Upper lobe of left lung (tissue), 6 donors: ENCODE data around the gene MPHOSPH9. TPM values are rescaled to one million over a fixed set of nuclear protein-coding genes. Genes with fewer than 3 reads are reported as not detected.

ENCODE experiments used
- ATAC-seq, 2 donors: fragments of 200-7000 bp; cut with Tn5 transposase; one replicate each; pipeline ENCODE4 v1.9.1; 2022; ENCODE audit warnings: mild to moderate bottlenecking in 2 of 2, moderate library complexity in 2 of 2; ENCODE audit not compliant: low FRiP score in 2 of 2
- DNase-seq, 2 donors: peaks; one replicate each; pipeline ENCODE4 v3.0.0-alpha.2; 2019 to 2020
- H3K27ac ChIP-seq, 4 donors: fragments of 200-600 bp; sonication (generic); one replicate each; pipeline ENCODE4 v1.5.1; 2016 to 2019
- H3K27me3 ChIP-seq, 4 donors: fragments of 200-600 bp; sonication (generic); one replicate each; pipeline ENCODE4 v1.5.1; 2017 to 2019
- H3K36me3 ChIP-seq, 4 donors: fragments of 200-600 bp; sonication (generic); one replicate each; pipeline ENCODE4 v1.5.1; 2016 to 2019
- H3K4me1 ChIP-seq, 4 donors: fragments of 200-600 bp; sonication (generic); one replicate each; pipeline ENCODE4 v1.5.1; 2018 to 2019
- H3K4me3 ChIP-seq, 4 donors: fragments of 200-600 bp; sonication (generic); one replicate each; pipeline ENCODE4 v1.5.1; 2017 to 2019; ENCODE audit warnings: mild to moderate bottlenecking in 2 of 4, moderate library complexity in 1 of 4
- H3K9me3 ChIP-seq, 4 donors: fragments of 200-600 bp; sonication (generic); one replicate each; pipeline ENCODE4 v1.5.1; 2018 to 2019
- CTCF ChIP-seq, 6 experiments: fragments of 450-650 bp in 4 of 6; fragments of 200-600 bp in 2 of 6; sonication (generic) in 2 of 6; IDR thresholded peaks; one replicate each; pipeline ENCODE4 v1.5.1; 2016 to 2019; ENCODE audit warnings: antibody characterized with exemption in 6 of 6
- EP300 ChIP-seq, 4 donors: sonication (generic); formaldehyde crosslinking; IDR thresholded peaks; one replicate each; pipeline ENCODE4 v1.5.1; 2017; ENCODE audit warnings: antibody characterized with exemption in 4 of 4, control low read depth in 2 of 4
- POLR2A ChIP-seq, 4 donors: fragments of 450-650 bp; IDR thresholded peaks; one replicate each; pipeline ENCODE4 v1.5.1; 2016 to 2017; ENCODE audit warnings: antibody characterized with exemption in 4 of 4, mild to moderate bottlenecking in 2 of 4
- POLR2AphosphoS5 ChIP-seq, 2 donors: sonication (generic); formaldehyde crosslinking; IDR thresholded peaks; one replicate each; pipeline ENCODE4 v1.5.1; 2017; ENCODE audit warnings: antibody characterized with exemption in 2 of 2
- WGBS, 2 donors: methylation state at CpG; one replicate each; pipeline ENCODE4 v1.1.5; 2017 to 2018; 5-methylcytosine and 5-hydroxymethylcytosine counted together
- total RNA-seq, 6 donors: library from RNA; depleted of rRNA in 4 of 6; stranded (reverse); fragments of >200 nt in 4 of 6; gene quantifications; one replicate each; pipeline versions ENCODE4 v1.1.0 to v1.2.1, GENCODE V29; 2016 to 2021
- donor health status: DM: no; HTN: no; CAD: no; lungs with moderate emphysema.
- donor health status: DM: no; HTN: yes; CAD: no; lungs with severe emphysema.

The MPHOSPH9 gene
- total RNA-seq, 6 donors from 2014 or later: 12.6 to 82.8 (median 17.6) TPM

GRCh38 chr12:123199936-123200335 is 33.0 kb downstream of the MPHOSPH9 start:
- ATAC-seq: no peak
- H3K27me3 ChIP-seq: no peaks in the 10 kb centered on the region
- peaks cover 0 to 30% (median 9%) of the 10 kb centered on the region in 4 donors for H3K36me3 ChIP-seq
- H3K4me3 ChIP-seq: no peak overlapping the region
- DNase-seq: no peak
- no peak overlapping the region for H3K27ac ChIP-seq
- H3K4me1 ChIP-seq: no peaks in the 10 kb centered on the region
- 91 to 92% methylated on average over 3 of the region's 3 CpGs for WGBS, 2 donors
- no peaks in the 10 kb centered on the region for H3K9me3 ChIP-seq
- no peak for TF ChIP-seq POLR2A (IDR thresholded peaks at IDR 0.05)
- TF ChIP-seq CTCF (IDR thresholded peaks at IDR 0.05): no peak
- no peak for TF ChIP-seq POLR2AphosphoS5 (IDR thresholded peaks at IDR 0.05)
- no peak for TF ChIP-seq EP300 (IDR thresholded peaks at IDR 0.05)

- TF ChIP-seq POLR2AphosphoS5 (IDR thresholded peaks at IDR 0.05): no peak
- no peak for TF ChIP-seq EP300 (IDR thresholded peaks at IDR 0.05)
- no peak for TF ChIP-seq POLR2A (IDR thresholded peaks at IDR 0.05)
- TF ChIP-seq CTCF (IDR thresholded peaks at IDR 0.05): no peak
- no peak for DNase-seq
- H3K36me3 ChIP-seq: peaks cover 0 to 33% (median 4%) of the 10 kb centered on the region in 4 donors
- no peak overlapping the region for H3K27ac ChIP-seq
- H3K4me3 ChIP-seq: no peak overlapping the region
- H3K27me3 ChIP-seq: no peaks in the 10 kb centered on the region
- ATAC-seq: no peak
- H3K9me3 ChIP-seq: no peaks in the 10 kb centered on the region
- H3K4me1 ChIP-seq: no peaks in the 10 kb centered on the region
- WGBS, 2 donors: 96% methylated on average over 6 of the region's 6 CpGs
Measured at GRCh38 chr12:123187637-123188036, 45.3 kb downstream of the MPHOSPH9 start.

GRCh38 chr12:123180171-123180570 is 52.8 kb downstream of the MPHOSPH9 start:
- no peaks in the 10 kb centered on the region for H3K27me3 ChIP-seq
- H3K4me3 ChIP-seq: no peak overlapping the region
- H3K4me1 ChIP-seq: no peaks in the 10 kb centered on the region
- H3K9me3 ChIP-seq: no peaks in the 10 kb centered on the region
- TF ChIP-seq POLR2A (IDR thresholded peaks at IDR 0.05): no peak
- TF ChIP-seq POLR2AphosphoS5 (IDR thresholded peaks at IDR 0.05): no peak
- no peak for TF ChIP-seq CTCF (IDR thresholded peaks at IDR 0.05)
- TF ChIP-seq EP300 (IDR thresholded peaks at IDR 0.05): no peak
- 82 to 85% methylated on average over 4 of the region's 4 CpGs for WGBS, 2 donors
- peaks cover 0 to 42% (median 8%) of the 10 kb centered on the region in 4 donors for H3K36me3 ChIP-seq
- ATAC-seq (no peak), DNase-seq (no peak)
- H3K27ac ChIP-seq: no peak overlapping the region

GRCh38 chr12:123171967-123172366 is 61.0 kb downstream of the MPHOSPH9 start:
- H3K27me3 ChIP-seq: no peaks in the 10 kb centered on the region
- H3K4me3 ChIP-seq: no peak overlapping the region
- H3K27ac ChIP-seq: no peak overlapping the region
- no peaks in the 10 kb centered on the region for H3K9me3 ChIP-seq
- DNase-seq (no peak), ATAC-seq (no peak)
- TF ChIP-seq EP300 (IDR thresholded peaks at IDR 0.05) (no peak), POLR2AphosphoS5 (IDR thresholded peaks at IDR 0.05) (no peak), CTCF (IDR thresholded peaks at IDR 0.05) (no peak), POLR2A (IDR thresholded peaks at IDR 0.05) (no peak)
- H3K4me1 ChIP-seq: no peaks in the 10 kb centered on the region
- peaks cover 0 to 15% (median 2%) of the 10 kb centered on the region in 4 donors for H3K36me3 ChIP-seq
- WGBS, 2 donors: 58 to 61% methylated on average over 5 of the region's 5 CpGs

GRCh38 chr12:123167329-123167728 is 65.6 kb downstream of the MPHOSPH9 start:
- DNase-seq: no peak
- ATAC-seq: no peak
- Histone ChIP-seq H3K4me1 (peaks cover 0 to 7% (median 0%) of the 10 kb centered on the region in 4 donors), H3K36me3 (peaks cover 0 to 16% (median 0%) of the 10 kb centered on the region in 4 donors), H3K4me3 (no peak overlapping the region), H3K9me3 (no peaks in the 10 kb centered on the region), H3K27ac (no peak overlapping the region), H3K27me3 (no peaks in the 10 kb centered on the region)
- TF ChIP-seq POLR2AphosphoS5 (IDR thresholded peaks at IDR 0.05): no peak
- no peak for TF ChIP-seq CTCF (IDR thresholded peaks at IDR 0.05)
- no peak for TF ChIP-seq EP300 (IDR thresholded peaks at IDR 0.05)
- TF ChIP-seq POLR2A (IDR thresholded peaks at IDR 0.05): no peak
- 46 to 50% methylated on average over 2 of the region's 2 CpGs for WGBS, 2 donors
